GM12878 (cell line): ENCODE measurements around the gene SLFN11. TPM values are rescaled to one million over a fixed set of nuclear protein-coding genes. Genes with fewer than 3 reads are reported as not detected.

ENCODE experiments used
- ATAC-seq: fragments of 200-7000 bp; cut with Tn5 transposase; 3 replicates; pipeline ENCODE4 v1.9.1; 2020; ENCODE audit warnings: mild to moderate bottlenecking, moderate library complexity
- BruUV-seq: library from RNA; stranded (reverse); fragments of 400-500 nt; replicated peaks from 2 replicates; lab custom pipeline; 2021; lab: Mats Ljungman, UMichigan
- CTCF ChIA-PET: fragments of 300-600 bp; sonication (Branson Sonifier 250); formaldehyde crosslinking; extraction: SDS; loops from one replicate; lab custom pipeline; 2021; ENCODE audit warnings: inconsistent platforms; lab: Yijun Ruan, JAX
- POLR2A ChIA-PET: fragments of 350-600 bp; formaldehyde crosslinking; extraction: SDS; loops from one replicate; lab custom pipeline; 2021; ENCODE audit warnings: inconsistent platforms; lab: Charles Lee
- RAD21 ChIA-PET: fragments of 300-600 bp; sonication (Branson Sonifier 250); formaldehyde crosslinking; loops from one replicate; lab custom pipeline; 2023; ENCODE audit warnings: antibody characterized with exemption; ENCODE audit not compliant: unreplicated experiment; lab: Charles Lee
- SMC1A ChIA-PET: fragments of 300-600 bp; sonication (Branson Sonifier 250); formaldehyde crosslinking; loops from one replicate; lab custom pipeline; 2023; ENCODE audit not compliant: unreplicated experiment, uncharacterized antibody; lab: Charles Lee
- DNase-seq: peaks from one replicate; pipeline ENCODE4 v3.0.0-alpha.2; 2011; ENCODE audit warnings: low read depth, low spot score
- FAIRE-seq: peaks from 3 replicates; lab custom pipeline; 2011; peaks lifted over from hg19 to GRCh38; lab: Jason Lieb, UNC
- H2AFZ ChIP-seq: 2 replicates; pipeline ENCODE4 v1.6.0; 2011; ENCODE audit warnings: low read depth, low read length, control low read depth; ENCODE audit not compliant: control insufficient read depth
- H3K27ac ChIP-seq: 2 replicates; pipeline ENCODE4 v1.5.1; 2011; ENCODE audit warnings: control low read depth; ENCODE audit not compliant: control insufficient read depth, insufficient read depth
- H3K27me3 ChIP-seq, 2 experiments: replicated peaks in 1 of 2; 2 replicates each; pipeline versions ENCODE4 v1.6.0 to v1.6.1; 2011; ENCODE audit warnings: low read length in 1 of 2; ENCODE audit not compliant: control insufficient read depth in 2 of 2, insufficient read depth in 2 of 2
- H3K36me3 ChIP-seq, 2 experiments: 2 replicates each; pipeline ENCODE4 v1.5.1; 2011; ENCODE audit warnings: low read length in 1 of 2; ENCODE audit not compliant: control insufficient read depth in 2 of 2, insufficient read depth in 2 of 2
- H3K4me1 ChIP-seq: 2 replicates; pipeline ENCODE4 v1.6.1; 2011; ENCODE audit warnings: mild to moderate bottlenecking, low read length, moderate library complexity, mixed read lengths; ENCODE audit not compliant: control insufficient read depth, insufficient read depth
- H3K4me2 ChIP-seq: 2 replicates; pipeline ENCODE4 v1.6.0; 2011; ENCODE audit warnings: control low read depth; ENCODE audit not compliant: control insufficient read depth, insufficient read depth
- H3K4me3 ChIP-seq: fragments of 200-600 bp; sonication (generic); 2 replicates; pipeline ENCODE4 v1.5.1; 2016
- H3K79me2 ChIP-seq: 2 replicates; pipeline ENCODE4 v1.6.0; 2011; ENCODE audit warnings: low read length; ENCODE audit not compliant: control insufficient read depth, insufficient read depth
- H3K9ac ChIP-seq: 2 replicates; pipeline ENCODE4 v1.8.0; 2011; ENCODE audit warnings: low read length, control low read depth, mixed read lengths; ENCODE audit not compliant: control insufficient read depth, insufficient read depth
- H3K9me3 ChIP-seq: replicated peaks from 3 replicates; pipeline ENCODE4 v1.5.1; 2011; ENCODE audit warnings: mild to moderate bottlenecking, low read length; ENCODE audit not compliant: control insufficient read depth, insufficient read depth
- H4K20me1 ChIP-seq: 2 replicates; pipeline ENCODE4 v1.6.0; 2011; ENCODE audit not compliant: control insufficient read depth, insufficient read depth
- EED ChIP-seq: sonication (generic); IDR thresholded peaks from 2 replicates; pipeline ENCODE4 v1.6.1; 2016; ENCODE audit warnings: antibody characterized with exemption, low read depth
- PAX5 ChIP-seq: IDR thresholded peaks from 2 replicates; pipeline ENCODE4 v1.6.1; 2011; ENCODE audit warnings: low read depth, low read length, borderline replicate concordance
- RUNX3 ChIP-seq: IDR thresholded peaks from 2 replicates; pipeline ENCODE4 v1.6.1; 2012; ENCODE audit warnings: low read length, inconsistent platforms
- WGBS: methylation state at CpG from one replicate; pipeline ENCODE4 v1.1.6; 2016; ENCODE audit warnings: low lambda C conversion rate; ENCODE audit not compliant: insufficient replicate concordance, insufficient coverage; ENCODE audit errors: missing lambda C conversion rate; 5-methylcytosine and 5-hydroxymethylcytosine counted together
- in situ Hi-C: fragments of 300-500 bp; cut with MboI; formaldehyde crosslinking; loops from 9 replicates; pipeline ENCODE4 v1.14.3; 2018; ENCODE audit warnings: mixed read lengths
- intact Hi-C: fragments of 100-400 bp; cut with micrococcal nuclease; formaldehyde crosslinking; loops from one replicate; pipeline ENCODE4 v1.14.2; 2022; ENCODE audit not compliant: unreplicated experiment
- polyA plus RNA-seq, 11 experiments: library from polyadenylated mRNA; depleted of rRNA in 4 of 11; unstranded in 6 of 11; stranded (reverse) in 5 of 11; fragments of >200 nt; fragmentation: Nextera tagmentation in 4 of 11; fragmentation: Illumina TruSeq in 1 of 11; extraction: Ambion mirVana in 4 of 11; extraction: Trizol in 1 of 11; gene quantifications; 1 replicate in 1 of 11; 2 replicates in 10 of 11; pipeline versions ENCODE4 v1.2.1 to v1.2.3, GENCODE V29; 2011 to 2016; ENCODE audit warnings: inconsistent platforms in 2 of 11, missing spikeins in 2 of 11, low read depth in 1 of 11
- total RNA-seq, 4 experiments: library from RNA; depleted of rRNA in 3 of 4; stranded (reverse); fragments of >200 nt in 3 of 4; fragmentation: Illumina TruSeq in 1 of 4; extraction: Trizol in 1 of 4; gene quantifications; 2 replicates each; pipeline versions ENCODE4 v1.2.1 to v1.2.3, GENCODE V29; 2013 to 2021
- TF ChIP-seq, protein P1 (sequence below): fragments of 150-350 bp; IDR thresholded peaks from 2 replicates; pipeline ENCODE4 v1.6.1; 2016; ENCODE audit warnings: low read depth, low read length
- TF ChIP-seq, protein P2 (sequence below): fragments of 450-650 bp; IDR thresholded peaks from 2 replicates; pipeline ENCODE4 v1.6.1; 2017; ENCODE audit warnings: antibody characterized with exemption, mild to moderate bottlenecking, moderate library complexity

Gene SLFN11
- total and polyA plus RNA-seq, 10 of the 15 experiments (the other 5 are each of a cell fraction or from before 2014, with no cell fraction given): 2.1 to 38.9 (median 30.6) TPM

DNA sequence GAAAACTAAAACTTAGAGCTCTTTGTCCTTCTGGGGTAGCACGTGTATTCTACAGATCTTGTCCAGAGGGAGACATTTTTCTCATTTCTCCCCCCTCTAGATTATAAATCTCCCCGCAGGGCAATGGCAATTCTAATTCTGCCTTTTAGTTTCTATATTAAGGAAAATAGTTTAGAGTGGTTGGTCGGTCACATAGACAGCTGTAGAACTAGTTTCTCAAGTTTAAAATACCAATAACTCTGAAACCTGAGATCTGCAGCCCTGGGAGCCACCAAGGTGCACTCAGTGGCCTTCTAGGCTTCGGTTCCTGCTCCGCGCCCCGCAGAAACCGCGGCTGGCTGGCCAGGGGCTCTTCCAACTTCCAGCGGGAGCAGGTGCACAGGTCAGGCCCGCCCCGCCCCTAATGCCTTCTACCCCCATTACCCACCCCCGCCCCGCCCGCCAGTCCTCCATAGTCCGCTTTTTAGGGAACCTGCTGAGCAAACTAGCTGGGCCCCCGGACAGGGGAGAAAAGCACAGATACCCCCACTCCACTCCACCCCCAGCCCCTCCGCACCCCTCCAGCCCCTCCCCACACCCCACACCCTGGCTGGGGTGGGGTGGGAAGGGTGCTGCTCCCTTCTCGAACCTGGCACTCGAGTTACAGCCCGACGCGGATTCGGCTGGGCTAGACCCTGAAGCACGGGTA lies 431 bp downstream of the SLFN11 start:
- in situ Hi-C loops: loop anchor here (5.0 kb wide), 1 partner anchor 164 kb away; the partner anchor contains the start of gene SLFN12L
- RAD21 ChIA-PET: interaction anchor here (0.7 to 3.5 kb wide), 10 partner anchors 31 to 166 kb away, joined by 3 to 19 read pairs (median 6); partner anchors contain the start of gene SLFN13

More for the DNA sequence above, 431 bp downstream of the SLFN11 start:
- intact Hi-C loops: loop anchor here (1.0 kb wide), 1 partner anchor 75 kb away; the partner anchor contains the start of gene SLFN13
- FAIRE-seq (no peak), ATAC-seq (peak; percentile 25), DNase-seq (no peak)
- Histone ChIP-seq H2AFZ (peak overlapping the region; percentile 72), H3K79me2 (no peaks in the 10 kb centered on the region), H3K9me3 (peaks cover 3% of the 10 kb centered on the region; the same call in 1 of the 3 replicates), H3K9ac (peak overlapping the region; percentile 42; the same call in 1 of the 2 replicates), H3K4me2 (peak overlapping the region; percentile 95), H3K36me3 (no peaks in the 10 kb centered on the region), H3K27me3 (peaks cover 0 to 9% of the 10 kb centered on the region in 2 experiments; a peak in 3 of 4 replicates), H4K20me1 (no peaks in the 10 kb centered on the region), H3K27ac (no peak overlapping the region), H3K4me3 (peak overlapping the region; percentile 70), H3K4me1 (peaks cover 9% of the 10 kb centered on the region)
- WGBS: under 1% methylated on average over 18 of the region's 25 CpGs
- TSS peak; percentile 77 for BruUV-seq
- SMC1A ChIA-PET: interaction anchor here (0.6 to 3.6 kb wide), 12 partner anchors 11 to 239 kb away, joined by 3 to 13 read pairs (median 3); partner anchors contain the start of genes SLFN12 and SLFN13
- CTCF ChIA-PET: interaction anchor here (0.5 to 1.9 kb wide), 10 partner anchors 12 to 974 kb away, joined by 3 to 10 read pairs (median 4); partner anchors contain the start of genes SLFN12L and SLFN13
- POLR2A ChIA-PET: interaction anchor here (0.7 to 1.5 kb wide), 9 partner anchors 11 to 165 kb away, joined by 3 to 11 read pairs (median 5); partner anchors contain the start of gene SLFN13
- TF ChIP-seq EED (0 out of 2 replicates have a peak, but pooled peaks have one; percentile 39), PAX5 (no peak), RUNX3 (peak; percentile 19; the same call in 1 of the 2 replicates)
- TF ChIP-seq, protein P1, sequence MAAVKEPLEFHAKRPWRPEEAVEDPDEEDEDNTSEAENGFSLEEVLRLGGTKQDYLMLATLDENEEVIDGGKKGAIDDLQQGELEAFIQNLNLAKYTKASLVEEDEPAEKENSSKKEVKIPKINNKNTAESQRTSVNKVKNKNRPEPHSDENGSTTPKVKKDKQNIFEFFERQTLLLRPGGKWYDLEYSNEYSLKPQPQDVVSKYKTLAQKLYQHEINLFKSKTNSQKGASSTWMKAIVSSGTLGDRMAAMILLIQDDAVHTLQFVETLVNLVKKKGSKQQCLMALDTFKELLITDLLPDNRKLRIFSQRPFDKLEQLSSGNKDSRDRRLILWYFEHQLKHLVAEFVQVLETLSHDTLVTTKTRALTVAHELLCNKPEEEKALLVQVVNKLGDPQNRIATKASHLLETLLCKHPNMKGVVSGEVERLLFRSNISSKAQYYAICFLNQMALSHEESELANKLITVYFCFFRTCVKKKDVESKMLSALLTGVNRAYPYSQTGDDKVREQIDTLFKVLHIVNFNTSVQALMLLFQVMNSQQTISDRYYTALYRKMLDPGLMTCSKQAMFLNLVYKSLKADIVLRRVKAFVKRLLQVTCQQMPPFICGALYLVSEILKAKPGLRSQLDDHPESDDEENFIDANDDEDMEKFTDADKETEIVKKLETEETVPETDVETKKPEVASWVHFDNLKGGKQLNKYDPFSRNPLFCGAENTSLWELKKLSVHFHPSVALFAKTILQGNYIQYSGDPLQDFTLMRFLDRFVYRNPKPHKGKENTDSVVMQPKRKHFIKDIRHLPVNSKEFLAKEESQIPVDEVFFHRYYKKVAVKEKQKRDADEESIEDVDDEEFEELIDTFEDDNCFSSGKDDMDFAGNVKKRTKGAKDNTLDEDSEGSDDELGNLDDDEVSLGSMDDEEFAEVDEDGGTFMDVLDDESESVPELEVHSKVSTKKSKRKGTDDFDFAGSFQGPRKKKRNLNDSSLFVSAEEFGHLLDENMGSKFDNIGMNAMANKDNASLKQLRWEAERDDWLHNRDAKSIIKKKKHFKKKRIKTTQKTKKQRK: no peak
- TF ChIP-seq, protein P2, sequence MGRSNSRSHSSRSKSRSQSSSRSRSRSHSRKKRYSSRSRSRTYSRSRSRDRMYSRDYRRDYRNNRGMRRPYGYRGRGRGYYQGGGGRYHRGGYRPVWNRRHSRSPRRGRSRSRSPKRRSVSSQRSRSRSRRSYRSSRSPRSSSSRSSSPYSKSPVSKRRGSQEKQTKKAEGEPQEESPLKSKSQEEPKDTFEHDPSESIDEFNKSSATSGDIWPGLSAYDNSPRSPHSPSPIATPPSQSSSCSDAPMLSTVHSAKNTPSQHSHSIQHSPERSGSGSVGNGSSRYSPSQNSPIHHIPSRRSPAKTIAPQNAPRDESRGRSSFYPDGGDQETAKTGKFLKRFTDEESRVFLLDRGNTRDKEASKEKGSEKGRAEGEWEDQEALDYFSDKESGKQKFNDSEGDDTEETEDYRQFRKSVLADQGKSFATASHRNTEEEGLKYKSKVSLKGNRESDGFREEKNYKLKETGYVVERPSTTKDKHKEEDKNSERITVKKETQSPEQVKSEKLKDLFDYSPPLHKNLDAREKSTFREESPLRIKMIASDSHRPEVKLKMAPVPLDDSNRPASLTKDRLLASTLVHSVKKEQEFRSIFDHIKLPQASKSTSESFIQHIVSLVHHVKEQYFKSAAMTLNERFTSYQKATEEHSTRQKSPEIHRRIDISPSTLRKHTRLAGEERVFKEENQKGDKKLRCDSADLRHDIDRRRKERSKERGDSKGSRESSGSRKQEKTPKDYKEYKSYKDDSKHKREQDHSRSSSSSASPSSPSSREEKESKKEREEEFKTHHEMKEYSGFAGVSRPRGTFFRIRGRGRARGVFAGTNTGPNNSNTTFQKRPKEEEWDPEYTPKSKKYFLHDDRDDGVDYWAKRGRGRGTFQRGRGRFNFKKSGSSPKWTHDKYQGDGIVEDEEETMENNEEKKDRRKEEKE: no peak
